Endothelial cell (in vitro differentiated cells): ENCODE measurements around the gene SPEM3. TPM values are rescaled to one million over a fixed set of nuclear protein-coding genes. Genes with fewer than 3 reads are reported as not detected.

ENCODE experiments used
- DNase-seq: peaks from one replicate; pipeline ENCODE4 v3.0.0; 2021; ENCODE audit warnings: low spot score
- H3K27ac Mint-ChIP-seq: one replicate; pipeline ENCODE4 v1.8.0; 2021; ENCODE audit warnings: mixed read lengths, inconsistent platforms; ENCODE audit not compliant: unreplicated experiment
- H3K27me3 Mint-ChIP-seq: one replicate; pipeline ENCODE4 v1.8.0; 2021; ENCODE audit warnings: mild to moderate bottlenecking, moderate library complexity, mixed read lengths, inconsistent platforms; ENCODE audit not compliant: unreplicated experiment
- H3K36me3 Mint-ChIP-seq: one replicate; pipeline ENCODE4 v1.8.0; 2021; ENCODE audit warnings: mild to moderate bottlenecking, low read depth, mixed read lengths, inconsistent platforms; ENCODE audit not compliant: unreplicated experiment
- H3K4me1 Mint-ChIP-seq: one replicate; pipeline ENCODE4 v1.8.0; 2021; ENCODE audit warnings: mild to moderate bottlenecking, mixed read lengths, inconsistent platforms; ENCODE audit not compliant: unreplicated experiment
- H3K4me3 Mint-ChIP-seq: one replicate; pipeline ENCODE4 v1.8.0; 2021; ENCODE audit warnings: mild to moderate bottlenecking, mixed read lengths, inconsistent platforms; ENCODE audit not compliant: unreplicated experiment
- H3K9me3 Mint-ChIP-seq: one replicate; pipeline ENCODE4 v1.8.0; 2021; ENCODE audit warnings: mixed read lengths, inconsistent platforms; ENCODE audit not compliant: unreplicated experiment
- total RNA-seq: library from RNA; stranded (reverse); fragmentation: NEBNext Ultra II Directional; extraction: Animal tissue kit (Norgen Biotek cat#: 25700); gene quantifications from one replicate; pipeline ENCODE4 v1.2.1, GENCODE V29; 2021; ENCODE audit not compliant: unreplicated experiment
- TF ChIP-seq, protein P1 (sequence below): fragments of 200-600 bp; sonication (generic); IDR thresholded peaks from one replicate; pipeline ENCODE4 v1.5.0; 2021; ENCODE audit warnings: antibody characterized with exemption; ENCODE audit not compliant: unreplicated experiment

Gene SPEM3
- total RNA-seq, 1 donor from 2014 or later = not detected

DNA sequence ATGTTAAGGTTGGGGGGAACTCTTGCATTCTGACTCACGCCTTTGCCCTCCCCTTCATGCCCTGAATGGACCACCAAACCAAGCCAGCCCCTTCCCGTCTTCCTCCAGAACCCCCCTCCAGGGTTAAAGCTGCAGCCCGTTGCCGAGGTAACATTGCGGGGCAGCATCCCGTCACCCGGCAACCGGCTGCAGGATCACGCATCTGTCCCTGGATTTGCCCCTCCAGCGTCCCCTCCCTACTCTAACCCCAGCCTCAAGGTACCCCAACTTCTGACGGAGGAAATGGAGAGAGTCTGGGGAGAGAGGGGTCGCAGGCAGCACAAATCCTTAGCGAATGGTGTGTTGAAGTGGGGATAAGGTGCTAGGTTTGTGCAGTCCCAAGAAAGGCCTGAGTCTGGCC is 21.6 kb upstream of the SPEM3 start:
- Mint-ChIP-seq H3K27me3 (peaks cover 13% of the 10 kb centered on the region), H3K27ac (no peak overlapping the region), H3K4me1 (peaks cover 24% of the 10 kb centered on the region), H3K36me3 (peaks cover 17% of the 10 kb centered on the region), H3K9me3 (no peaks in the 10 kb centered on the region), H3K4me3 (no peak overlapping the region)
- TF ChIP-seq, protein P1, sequence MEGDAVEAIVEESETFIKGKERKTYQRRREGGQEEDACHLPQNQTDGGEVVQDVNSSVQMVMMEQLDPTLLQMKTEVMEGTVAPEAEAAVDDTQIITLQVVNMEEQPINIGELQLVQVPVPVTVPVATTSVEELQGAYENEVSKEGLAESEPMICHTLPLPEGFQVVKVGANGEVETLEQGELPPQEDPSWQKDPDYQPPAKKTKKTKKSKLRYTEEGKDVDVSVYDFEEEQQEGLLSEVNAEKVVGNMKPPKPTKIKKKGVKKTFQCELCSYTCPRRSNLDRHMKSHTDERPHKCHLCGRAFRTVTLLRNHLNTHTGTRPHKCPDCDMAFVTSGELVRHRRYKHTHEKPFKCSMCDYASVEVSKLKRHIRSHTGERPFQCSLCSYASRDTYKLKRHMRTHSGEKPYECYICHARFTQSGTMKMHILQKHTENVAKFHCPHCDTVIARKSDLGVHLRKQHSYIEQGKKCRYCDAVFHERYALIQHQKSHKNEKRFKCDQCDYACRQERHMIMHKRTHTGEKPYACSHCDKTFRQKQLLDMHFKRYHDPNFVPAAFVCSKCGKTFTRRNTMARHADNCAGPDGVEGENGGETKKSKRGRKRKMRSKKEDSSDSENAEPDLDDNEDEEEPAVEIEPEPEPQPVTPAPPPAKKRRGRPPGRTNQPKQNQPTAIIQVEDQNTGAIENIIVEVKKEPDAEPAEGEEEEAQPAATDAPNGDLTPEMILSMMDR = no peak
- DNase-seq = no peak

DNA sequence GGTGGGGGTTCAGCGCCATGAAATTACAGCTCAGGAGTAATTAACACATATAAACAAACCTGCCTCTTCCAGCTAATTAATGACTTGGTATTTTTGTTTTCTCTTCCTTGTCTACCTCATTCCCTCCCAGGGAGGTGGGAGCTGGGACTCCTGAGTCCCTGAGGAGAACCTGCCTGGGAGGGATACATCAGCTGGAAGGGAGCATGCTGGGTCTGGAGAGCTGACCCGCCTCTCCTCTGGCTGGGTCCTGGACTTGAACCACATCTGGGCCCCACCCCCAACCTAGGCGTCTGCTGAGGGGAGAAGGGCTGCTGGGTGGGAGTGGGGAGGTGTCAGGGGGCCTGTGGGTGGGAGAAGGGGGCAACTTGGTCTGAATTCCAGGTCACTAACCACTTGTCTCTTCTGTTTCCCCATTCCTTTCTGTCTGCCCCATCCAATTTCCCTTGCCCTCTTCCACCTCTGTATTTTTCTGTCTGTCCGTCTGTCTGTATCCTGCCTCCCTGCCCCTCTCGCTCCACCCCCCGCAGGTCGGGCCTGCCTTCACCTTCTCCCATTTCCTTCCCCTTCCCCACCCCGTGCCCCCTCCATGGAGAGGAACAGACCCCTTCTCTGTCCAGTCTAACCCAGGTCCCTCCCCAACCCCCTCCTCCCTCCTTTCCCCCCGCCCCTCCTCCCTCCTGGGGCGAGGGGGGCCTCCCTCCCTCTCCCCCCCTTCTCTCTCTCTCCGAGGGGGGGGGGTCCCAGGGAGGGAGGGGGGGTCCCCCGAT is 21.0 kb upstream of the SPEM3 start, which contains the start of gene NLGN2:
TSS of gene NLGN2 (plus strand) at position 361 of the 767 bp plus-strand sequence. CDS start 411 bp downstream, outside the sequence.
- H3K36me3 Mint-ChIP-seq = peaks cover 17% of the 10 kb centered on the region
- H3K27ac Mint-ChIP-seq = no peak within 1 kb of the TSS
- H3K9me3 Mint-ChIP-seq = no peaks in the 10 kb centered on the region
- peaks cover 13% of the 10 kb centered on the region for H3K27me3 Mint-ChIP-seq
- DNase-seq = no peak
- peaks cover 29% of the 10 kb centered on the region for H3K4me1 Mint-ChIP-seq
- TF ChIP-seq, protein P1 = no peak
- H3K4me3 Mint-ChIP-seq = no peak within 1 kb of the TSS

DNA sequence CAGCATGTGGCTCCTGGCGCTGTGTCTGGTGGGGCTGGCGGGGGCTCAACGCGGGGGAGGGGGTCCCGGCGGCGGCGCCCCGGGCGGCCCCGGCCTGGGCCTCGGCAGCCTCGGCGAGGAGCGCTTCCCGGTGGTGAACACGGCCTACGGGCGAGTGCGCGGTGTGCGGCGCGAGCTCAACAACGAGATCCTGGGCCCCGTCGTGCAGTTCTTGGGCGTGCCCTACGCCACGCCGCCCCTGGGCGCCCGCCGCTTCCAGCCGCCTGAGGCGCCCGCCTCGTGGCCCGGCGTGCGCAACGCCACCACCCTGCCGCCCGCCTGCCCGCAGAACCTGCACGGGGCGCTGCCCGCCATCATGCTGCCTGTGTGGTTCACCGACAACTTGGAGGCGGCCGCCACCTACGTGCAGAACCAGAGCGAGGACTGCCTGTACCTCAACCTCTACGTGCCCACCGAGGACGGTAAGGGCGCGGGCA is 20.4 kb upstream of the SPEM3 start:
- no peak for DNase-seq
- Mint-ChIP-seq H3K4me3 (no peak overlapping the region), H3K36me3 (peaks cover 17% of the 10 kb centered on the region), H3K27ac (no peak overlapping the region), H3K9me3 (no peaks in the 10 kb centered on the region), H3K4me1 (peaks cover 28% of the 10 kb centered on the region), H3K27me3 (peaks cover 13% of the 10 kb centered on the region)
- TF ChIP-seq, protein P1 = no peak

DNA sequence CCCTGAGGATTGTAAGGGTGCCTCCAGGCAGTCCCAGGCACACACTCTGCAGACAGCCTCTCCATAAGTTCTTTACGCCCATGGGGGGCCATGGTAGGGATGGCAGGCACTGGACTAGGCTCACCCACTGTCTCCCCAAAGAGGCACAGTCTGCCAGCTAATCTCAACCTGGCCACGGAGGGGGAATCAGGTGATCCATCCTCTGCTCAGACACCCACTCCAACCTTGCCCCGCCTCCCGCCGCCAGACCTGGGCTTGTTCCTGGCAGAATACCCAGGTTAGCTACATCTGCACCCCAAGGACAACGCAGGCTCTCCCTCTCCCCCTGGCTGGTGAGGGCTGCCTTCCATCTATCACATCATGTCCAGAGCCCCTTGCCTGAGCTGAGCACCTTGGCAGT is 19.8 kb upstream of the SPEM3 start:
- H3K4me3 Mint-ChIP-seq = peak overlapping the region; percentile 29
- peak overlapping the region; percentile 63 for H3K27ac Mint-ChIP-seq
- no peak for DNase-seq
- H3K4me1 Mint-ChIP-seq = peaks cover 28% of the 10 kb centered on the region
- peaks cover 13% of the 10 kb centered on the region for H3K27me3 Mint-ChIP-seq
- TF ChIP-seq, protein P1 = no peak
- no peaks in the 10 kb centered on the region for H3K9me3 Mint-ChIP-seq
- peaks cover 17% of the 10 kb centered on the region for H3K36me3 Mint-ChIP-seq

DNA sequence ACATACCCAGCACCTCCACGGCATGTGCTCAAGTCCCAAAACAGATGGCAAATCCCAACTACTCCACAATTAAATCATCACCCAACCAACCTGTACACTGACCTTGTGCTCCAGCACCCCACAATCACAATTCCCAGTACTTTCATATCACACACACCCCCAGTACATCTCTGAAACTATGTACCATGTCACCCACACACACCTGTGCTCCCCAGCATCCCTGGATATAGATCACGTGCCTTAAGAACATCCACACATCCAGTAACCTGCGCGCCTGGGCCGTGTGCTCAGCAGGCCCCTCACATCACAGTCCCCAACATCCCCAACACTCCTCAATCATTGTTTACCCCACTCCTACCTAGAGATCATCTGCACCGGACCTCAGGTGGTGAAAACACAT is 18.9 kb upstream of the SPEM3 start:
- Mint-ChIP-seq H3K9me3 (no peaks in the 10 kb centered on the region), H3K4me1 (peaks cover 28% of the 10 kb centered on the region), H3K4me3 (peak overlapping the region; percentile 44), H3K27me3 (peaks cover 13% of the 10 kb centered on the region), H3K36me3 (peaks cover 17% of the 10 kb centered on the region), H3K27ac (peak overlapping the region; percentile 63)
- no peak for DNase-seq
- TF ChIP-seq, protein P1 = no peak
